NK-92 (cell line): ENCODE measurements around the gene TSPAN16.

Source experiments
- DNase-seq: peaks from one replicate; lab custom pipeline; 2025; ENCODE audit not compliant: unreplicated experiment; lab: John Stamatoyannopoulos, UW

The TSPAN16 gene

GRCh38 chr19:11295665-11296245 is at the start of gene TSPAN16:
TSPAN16 (plus strand) TSS chr19:11296160; CDS start chr19:11296298, 138 bp downstream.
- DNase-seq, result no peak

GRCh38 chr19:11246941-11247340 is 49.0 kb upstream of the TSPAN16 start:
- DNase-seq, result no peak

GRCh38 chr19:11247391-11247790 is 48.6 kb upstream of the TSPAN16 start:
- no peak for DNase-seq

- no peak for DNase-seq
These were observed 48.0 kb upstream of the TSPAN16 start for GRCh38 chr19:11247934-11248333.

- DNase-seq, result no peak
These were observed 47.1 kb upstream of the TSPAN16 start for GRCh38 chr19:11248852-11249251.

GRCh38 chr19:11251217-11251616 is 44.7 kb upstream of the TSPAN16 start:
- no peak for DNase-seq

- no peak for DNase-seq
These were observed 44.2 kb upstream of the TSPAN16 start for GRCh38 chr19:11251650-11252314.

- DNase-seq, result no peak
These were observed 43.1 kb upstream of the TSPAN16 start for GRCh38 chr19:11252665-11253355.

GRCh38 chr19:11254666-11255065 is 41.3 kb upstream of the TSPAN16 start:
- DNase-seq, result no peak

GRCh38 chr19:11256189-11256588 is 39.8 kb upstream of the TSPAN16 start:
- DNase-seq, result no peak

GRCh38 chr19:11257846-11258380 is 38.0 kb upstream of the TSPAN16 start:
- no peak for DNase-seq

GRCh38 chr19:11260996-11261395 is 35.0 kb upstream of the TSPAN16 start:
- DNase-seq, result no peak

- no peak for DNase-seq
These were observed 34.5 kb upstream of the TSPAN16 start for GRCh38 chr19:11261431-11261970.

- no peak for DNase-seq
These were observed 33.8 kb upstream of the TSPAN16 start, which contains the start of gene DOCK6 for GRCh38 chr19:11261971-11262839. DOCK6 (minus strand) TSS chr19:11262524; CDS start chr19:11262440, 84 bp downstream.

- DNase-seq, result no peak
These were observed 32.2 kb upstream of the TSPAN16 start for GRCh38 chr19:11263726-11264125.

- DNase-seq, result no peak
These were observed 31.3 kb upstream of the TSPAN16 start for GRCh38 chr19:11264452-11265176.

- DNase-seq, result no peak
These were observed 30.7 kb upstream of the TSPAN16 start for GRCh38 chr19:11265177-11265784.

GRCh38 chr19:11265785-11266236 is 30.1 kb upstream of the TSPAN16 start:
- DNase-seq, result no peak

GRCh38 chr19:11267316-11268085 is 28.5 kb upstream of the TSPAN16 start:
- no peak for DNase-seq
